Stimulated activated CD4-positive, alpha-beta T cell treated with anti-CD3 and anti-CD28 coated beads, Interleukin-15, amount 100 ng/mL, for 24 hours (primary cell): ENCODE data around the gene SCAF1.
"Not testable (repeated sequence)": the region's sequence is repeated elsewhere in the genome, so short reads cannot be mapped to it uniquely, and the experiment has no call there.

Source experiments
- DNase-seq: peaks from one replicate; pipeline ENCODE4 v3.0.0-alpha.2; 2020

SCAF1 gene

DNA sequence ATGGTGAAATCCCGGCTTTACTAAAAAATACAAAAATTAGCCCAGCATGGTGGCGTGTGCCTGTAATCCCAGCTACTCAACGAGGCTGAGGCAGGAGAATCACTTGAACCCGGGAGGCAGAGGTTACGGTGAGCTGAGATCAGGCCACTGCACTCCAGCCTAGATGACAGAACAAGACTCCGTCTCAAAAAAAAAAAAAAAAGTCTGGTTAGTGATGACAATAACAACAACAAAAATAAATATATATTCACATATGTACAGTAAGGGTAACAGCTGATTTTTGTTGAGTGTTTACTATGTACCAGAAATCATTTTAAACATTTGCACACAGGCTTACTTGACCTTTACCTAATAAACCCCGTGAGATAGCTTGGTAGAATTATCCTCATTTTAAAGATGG, 25.1 kb upstream of the SCAF1 start:
- DNase-seq, result no peak

DNA sequence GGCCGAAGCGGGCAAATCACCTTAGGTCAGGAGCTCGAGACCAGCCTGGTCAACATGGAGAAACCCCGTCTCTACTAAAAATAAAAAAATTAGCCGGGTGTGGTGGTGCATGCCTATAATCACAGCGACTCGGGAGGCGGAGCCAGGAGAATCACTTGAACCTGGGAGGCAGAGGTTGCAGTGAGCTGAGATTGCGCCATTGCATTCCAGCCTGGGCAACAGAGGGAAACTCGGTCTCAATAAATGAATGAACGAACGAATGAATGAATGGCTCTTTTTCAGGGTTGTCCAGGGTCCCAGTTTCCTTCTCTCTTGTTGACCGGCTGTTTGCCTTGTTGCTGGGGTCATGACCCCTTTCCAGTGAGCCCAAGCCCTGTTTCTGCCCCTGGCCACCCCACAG, 24.1 kb upstream of the SCAF1 start:
- not testable (repeated sequence) for DNase-seq

DNA sequence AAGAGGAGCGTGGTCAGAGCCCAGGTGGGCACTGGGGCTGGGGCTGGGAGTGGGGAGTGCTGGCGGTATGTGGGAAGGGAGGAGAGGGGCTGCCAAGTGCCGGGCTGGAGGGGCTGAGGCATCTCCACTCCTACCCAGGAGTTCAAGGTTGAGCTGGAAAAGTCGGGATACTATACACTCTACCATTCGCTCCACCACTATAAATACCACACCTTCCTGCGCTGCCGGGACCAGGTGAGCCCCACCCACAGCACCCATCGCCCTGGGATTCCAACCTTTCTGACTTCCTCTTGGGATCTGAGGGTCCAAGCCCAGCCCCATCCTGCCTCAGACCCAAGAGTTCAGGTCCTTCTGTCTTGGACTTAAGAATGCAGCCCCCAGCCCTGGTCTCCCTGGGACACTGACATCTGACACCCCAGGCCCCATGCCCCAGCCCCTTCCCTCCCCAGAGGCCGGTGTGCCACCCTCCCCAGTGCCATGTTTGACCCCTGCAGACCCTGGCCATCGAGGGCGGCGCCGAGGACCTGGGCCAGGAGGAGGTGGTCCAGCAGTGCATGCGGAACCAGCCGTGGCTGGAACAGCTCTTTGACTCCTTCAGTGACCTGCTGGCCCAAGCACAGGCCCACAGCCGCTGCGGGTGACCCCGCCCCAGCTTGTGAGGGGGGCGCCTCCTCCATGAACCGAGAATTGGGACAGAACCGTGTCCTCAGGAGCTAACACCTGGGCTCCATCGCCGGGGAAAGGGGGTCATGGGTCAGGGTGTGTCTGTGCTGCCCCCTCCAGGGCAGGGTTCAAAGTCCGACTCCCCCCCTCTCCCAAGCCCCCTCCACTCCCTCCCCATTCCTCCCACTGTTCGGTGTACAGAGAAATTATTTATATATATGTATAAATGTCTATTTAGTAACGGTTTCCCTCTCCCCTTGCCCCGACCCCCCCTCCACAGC, 16.8 kb upstream of the SCAF1 start:
- no peak for DNase-seq

DNA sequence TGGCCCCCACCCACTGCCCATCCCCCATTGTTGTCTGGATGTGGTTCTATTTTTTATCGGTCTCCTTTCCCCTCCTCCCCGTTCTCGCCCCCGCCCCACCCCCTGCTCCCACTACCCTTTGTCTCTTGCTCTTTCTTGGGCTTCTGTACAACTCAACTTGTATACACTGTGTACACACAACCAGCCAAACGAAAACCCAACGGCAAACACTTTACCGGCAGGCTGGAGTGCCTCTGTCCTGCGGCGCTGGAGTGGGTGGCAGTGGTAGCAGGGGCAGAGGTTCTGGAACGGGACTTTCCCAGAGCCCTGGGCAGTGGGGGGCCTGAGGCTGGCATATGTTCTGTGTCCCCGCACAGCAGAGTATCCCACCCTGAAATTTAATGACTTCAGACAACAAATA, 15.8 kb upstream of the SCAF1 start:
- no peak for DNase-seq

DNA sequence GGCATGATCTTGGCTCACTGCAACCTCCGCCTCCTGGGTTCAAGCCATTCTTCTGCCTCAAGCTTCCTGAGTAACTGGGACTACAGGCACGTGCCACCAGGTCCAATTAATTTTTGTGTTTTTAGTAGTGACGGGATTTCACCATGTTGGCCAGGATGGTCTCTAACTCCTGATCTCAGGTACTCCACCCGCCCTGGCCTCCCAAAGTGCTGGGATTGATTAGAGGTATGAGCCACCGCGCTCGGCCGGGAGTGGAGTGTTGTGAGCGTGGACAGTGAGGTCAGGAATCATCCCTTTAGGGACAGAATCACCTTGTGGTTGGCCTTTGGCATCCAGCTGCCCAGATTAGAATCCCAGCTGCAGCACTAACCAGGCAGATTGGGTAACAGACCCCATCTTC, 12.3 kb upstream of the SCAF1 start:
- DNase-seq, result no peak

DNA sequence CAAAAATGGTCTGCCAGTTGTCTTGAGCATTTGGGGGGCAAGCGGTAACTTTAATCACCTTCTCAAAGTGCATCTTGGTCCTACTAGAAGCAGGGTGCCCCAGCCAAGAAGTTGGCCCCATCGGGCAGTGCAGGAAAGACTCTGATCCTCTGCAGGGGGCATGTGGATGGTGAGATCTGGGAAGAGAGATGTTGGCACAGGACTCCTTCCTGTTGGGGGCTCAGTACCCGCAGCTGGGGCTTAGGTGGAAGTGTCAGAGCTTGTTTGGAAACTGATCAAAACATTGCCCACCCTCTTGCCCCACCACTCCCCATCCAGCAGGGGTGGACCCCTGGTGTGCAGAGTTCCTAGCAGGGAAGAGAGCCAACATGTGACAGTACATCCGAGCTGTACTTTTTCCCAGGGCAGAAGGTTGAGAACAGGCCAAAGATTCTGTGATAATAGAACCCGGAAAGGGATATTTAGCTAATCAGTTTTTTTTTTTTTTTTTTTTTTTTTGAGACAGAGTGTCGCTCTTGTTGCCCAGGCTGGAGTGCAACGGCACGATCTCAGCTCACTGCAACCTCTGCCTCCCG, 10.9 kb upstream of the SCAF1 start:
- DNase-seq, result no peak

DNA sequence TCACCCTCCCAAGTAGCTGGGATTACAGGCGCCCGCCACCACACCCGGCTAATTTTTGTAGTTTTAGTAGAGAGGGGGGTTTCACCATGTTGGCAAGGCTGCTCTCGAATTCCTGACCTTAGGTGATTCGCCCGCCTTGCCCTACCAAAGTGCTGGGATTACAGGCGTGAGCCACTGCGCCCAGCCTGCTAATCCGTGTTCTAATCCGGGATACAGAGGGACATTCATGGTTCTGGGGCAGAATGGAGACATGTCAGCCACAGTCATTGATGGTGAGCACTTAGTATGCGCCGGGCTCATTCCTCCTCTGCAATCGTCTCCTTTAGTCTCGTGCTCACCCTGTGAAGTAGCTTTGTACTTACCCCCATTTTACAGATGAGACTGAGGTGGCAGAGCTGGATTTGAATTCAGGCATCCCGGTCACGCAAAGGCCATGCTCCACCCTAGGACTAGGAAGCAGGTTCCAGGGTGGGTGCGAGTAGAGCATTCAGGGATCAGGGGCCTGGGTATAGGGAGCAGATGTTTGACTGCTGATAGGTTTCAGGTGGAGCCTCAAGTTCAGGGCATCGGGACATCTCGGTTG, 10.3 kb upstream of the SCAF1 start:
- DNase-seq, result no peak

DNA sequence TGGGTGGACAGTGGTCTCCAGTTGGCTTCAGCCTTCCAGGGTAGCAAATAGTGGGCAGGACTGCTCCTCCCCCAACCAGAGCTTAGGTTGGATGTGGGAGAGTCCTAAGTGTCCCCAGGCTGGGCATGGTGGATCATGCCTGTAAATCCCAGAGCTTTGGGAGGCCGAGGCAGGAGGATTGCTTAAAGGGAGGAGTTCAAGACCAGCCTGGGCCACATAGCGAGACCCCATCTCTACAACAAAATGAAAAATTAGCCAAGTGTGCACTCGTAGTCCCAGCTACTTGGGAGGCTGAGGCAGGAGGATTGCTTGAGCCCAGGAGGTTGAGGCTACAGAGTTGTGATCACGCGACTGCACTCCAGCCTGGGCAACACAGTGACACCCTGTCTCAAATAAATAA, 9.4 kb upstream of the SCAF1 start:
- DNase-seq, result no peak

DNA sequence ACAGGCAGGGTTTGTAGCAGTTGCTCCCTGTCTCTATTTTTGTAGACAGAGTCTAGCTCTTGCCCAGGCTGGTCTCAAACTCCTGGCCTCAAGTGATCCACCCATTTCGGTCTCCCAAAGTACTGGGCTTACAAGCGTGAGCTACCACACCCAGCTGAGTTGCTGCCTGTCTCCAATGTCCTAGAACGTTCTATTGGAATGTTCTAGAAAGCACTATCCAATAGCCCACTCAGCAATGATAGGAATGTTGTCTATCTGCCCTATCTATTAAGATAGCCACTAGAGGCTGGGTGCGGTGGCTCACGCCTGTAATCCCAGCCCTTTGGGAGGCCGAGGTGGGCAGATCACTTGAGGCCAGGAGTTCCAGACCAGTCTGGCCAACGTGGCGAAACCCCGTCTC, 8.7 kb upstream of the SCAF1 start:
- not testable (repeated sequence) for DNase-seq

DNA sequence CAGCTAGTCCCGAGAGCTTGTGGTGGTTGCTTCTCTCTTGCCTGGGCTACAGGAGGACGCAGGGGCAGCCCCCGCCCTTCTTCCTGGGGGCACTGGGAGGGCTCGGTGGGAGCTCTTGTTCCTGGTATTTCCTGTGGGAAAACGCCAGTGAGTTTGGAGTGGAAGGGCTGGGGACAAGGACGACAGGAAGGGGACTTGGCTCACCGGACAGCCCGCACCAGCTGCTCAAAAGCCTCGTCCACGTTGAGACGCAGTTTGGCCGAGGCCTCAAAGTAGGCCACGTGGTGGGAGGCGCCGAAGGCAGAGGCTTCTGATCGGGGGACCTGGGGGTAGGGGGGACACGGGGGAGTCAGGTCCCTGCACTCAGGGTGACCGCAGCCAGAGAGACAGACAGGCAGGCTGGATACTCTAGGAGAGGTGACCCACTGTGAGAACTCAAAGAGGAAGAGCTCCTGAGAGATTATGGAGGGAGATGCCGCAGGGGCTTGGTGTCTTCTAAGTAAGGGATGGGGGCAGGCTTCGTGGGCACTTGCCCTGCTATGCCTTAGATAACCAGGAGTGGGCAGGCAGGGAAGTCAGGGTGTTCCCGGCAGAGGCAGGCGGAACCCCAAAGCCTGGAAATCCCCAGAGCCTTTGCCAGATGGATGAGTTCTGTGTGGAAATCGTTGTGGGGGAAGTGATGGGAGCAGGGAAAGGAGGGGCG, 6.3 kb upstream of the SCAF1 start:
- no peak for DNase-seq

DNA sequence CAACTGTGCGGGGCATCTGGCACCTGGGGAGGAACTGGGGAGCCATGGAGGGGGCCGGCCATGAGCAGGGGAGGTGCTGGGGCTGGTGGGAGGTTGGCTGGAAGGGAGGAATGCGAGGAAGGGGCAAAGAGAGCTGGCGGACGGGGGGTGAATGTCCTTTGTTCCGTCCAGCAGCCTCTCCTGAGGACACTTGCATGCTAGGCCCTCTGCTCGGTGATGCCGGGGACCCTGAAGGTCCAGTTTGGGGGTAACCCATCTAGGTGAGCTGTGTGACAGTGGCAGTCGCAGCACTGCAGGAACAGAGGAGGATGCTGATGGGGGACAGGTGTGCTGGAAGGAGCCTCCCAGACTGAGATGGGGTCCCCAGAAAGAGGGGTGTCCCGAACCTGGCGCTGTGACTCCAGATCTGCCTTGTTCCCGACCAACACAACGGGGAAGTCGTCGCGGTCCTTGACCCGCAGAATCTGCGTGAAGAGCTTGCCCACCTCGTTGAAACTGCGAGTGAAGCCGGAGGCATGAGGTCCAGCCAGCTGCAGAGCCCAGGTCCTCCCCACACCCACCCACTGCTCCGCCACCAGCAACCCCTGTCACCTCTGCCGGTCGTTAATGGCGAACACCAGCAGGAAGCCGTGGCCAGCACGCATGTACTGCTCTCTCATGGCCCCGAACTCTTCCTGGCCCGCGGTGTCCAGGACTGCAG, 5.6 kb upstream of the SCAF1 start:
- DNase-seq, result no peak

DNA sequence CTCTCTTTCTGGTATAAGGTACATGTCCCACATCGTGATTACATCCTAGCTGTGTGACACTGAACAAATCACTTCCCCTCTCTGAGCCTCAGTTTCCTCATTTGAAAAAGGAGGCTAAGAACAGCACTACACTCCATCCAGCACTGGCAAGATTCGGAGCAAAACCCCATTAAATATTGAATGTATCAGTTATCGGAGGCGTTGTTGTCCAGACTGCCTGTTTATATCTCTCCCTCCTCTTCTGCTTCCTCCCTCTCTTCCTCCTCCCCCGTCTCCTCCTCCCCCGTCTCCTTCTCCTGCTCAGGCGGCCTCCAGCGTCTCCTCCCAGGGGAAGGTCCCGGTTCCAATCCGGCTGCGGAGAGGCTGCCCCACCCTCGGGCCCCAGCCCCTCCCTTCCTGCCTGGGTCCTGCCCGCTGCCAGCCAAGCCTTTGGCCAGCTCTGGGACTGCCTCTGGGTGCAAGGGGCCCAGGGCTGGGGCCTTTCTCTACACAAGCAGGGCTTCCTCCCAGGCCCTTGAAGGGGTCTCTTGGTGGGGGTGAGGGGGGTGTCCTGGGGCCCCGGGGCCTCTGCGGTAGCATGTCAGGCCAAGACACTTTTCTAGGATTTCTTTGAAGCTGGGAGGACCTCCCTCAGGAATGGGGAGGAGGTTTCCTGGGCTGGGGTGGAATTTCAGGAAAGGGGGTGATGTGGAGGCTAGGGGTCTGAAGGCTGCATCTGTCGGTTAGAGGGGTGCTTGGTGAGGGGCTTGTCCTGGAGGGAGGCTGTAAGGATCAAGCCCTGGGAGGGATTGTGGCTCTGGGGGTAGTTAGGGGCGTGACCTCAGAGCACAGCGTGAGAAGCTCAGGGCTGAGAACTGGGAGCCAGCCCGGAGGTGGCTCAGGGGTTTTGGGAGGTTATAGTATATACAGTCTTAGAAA, 3.9 kb upstream of the SCAF1 start:
- DNase-seq, result no peak

DNA sequence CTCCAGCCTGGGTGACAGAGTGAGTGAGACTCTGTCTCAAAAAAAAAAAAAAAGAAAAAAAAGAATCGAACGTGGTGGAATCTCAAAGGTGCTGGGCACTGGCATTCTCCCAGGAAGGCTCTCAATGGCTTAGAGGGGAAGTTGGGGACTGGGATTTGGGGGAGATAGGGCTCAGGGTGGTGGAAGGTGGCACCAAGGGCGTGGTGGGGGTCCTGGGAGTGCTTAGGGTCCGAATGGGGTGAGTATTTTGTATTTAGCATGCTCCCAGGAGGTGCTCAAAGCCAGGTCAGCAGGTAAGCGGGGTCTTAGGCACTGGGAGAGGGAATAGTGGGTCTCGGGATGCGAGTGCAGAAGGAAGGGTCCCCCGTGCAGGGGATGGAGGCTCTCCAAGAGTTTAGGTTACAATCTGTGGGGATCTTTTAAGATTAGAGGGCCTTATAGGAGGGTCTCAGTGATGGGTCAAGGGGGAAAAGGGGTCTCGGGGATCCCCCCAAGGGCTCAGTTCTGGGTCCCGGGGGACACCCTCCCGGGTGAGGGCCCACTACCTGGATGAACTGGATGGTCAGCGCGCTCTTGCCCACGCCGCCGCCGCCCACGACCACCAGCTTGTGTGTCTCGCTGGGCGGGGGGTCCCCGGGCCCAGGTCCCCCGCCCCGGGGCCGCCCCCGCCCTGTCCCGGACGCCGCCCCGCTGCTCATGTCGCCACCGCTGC, 2.5 kb upstream of the SCAF1 start:
- no peak for DNase-seq

DNA sequence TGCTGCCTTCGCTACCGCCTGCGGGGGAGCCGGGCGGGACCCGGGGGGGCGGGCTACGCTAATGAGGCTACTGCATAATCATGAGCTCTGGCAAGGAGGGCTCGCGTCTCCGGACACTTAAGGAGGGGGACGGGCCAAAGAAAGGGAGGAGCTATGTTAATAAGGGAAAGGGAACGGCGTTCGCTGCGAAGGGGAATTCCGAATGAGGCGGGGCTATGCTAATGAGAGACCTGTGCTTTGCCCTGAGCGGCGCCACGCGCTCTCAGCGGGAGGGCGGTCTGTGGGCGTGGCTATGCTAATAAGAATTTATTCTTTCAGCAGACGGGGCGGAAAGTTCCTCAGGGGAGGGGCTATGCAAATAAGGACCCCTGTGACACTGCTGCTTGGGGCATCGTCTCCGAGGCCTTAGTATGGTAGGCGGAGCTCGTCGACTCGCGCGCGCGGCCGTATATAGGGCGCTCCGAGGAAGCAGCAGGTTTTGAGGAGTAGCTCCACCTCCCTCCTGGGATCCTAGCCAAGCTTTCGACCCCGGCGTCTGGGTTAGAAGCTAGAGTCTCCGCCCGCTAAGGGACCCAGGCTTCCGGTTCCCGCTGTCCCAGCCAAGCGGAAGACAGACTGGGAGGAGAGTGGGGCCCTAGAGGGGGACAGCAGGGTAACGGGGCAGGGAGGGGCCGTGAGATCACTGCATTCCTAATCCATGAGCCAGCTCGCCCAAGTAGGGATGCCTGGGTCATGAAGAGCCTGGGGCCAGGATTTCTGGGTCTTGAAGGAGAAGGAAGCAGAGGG, 1.7 kb upstream of the SCAF1 start, which contains the start of gene RRAS:
Gene RRAS (minus strand): TSS at position 31 of the 786 bp plus-strand sequence. CDS start 45 bp downstream, outside the sequence.
- DNase-seq, result peak; percentile 100

DNA sequence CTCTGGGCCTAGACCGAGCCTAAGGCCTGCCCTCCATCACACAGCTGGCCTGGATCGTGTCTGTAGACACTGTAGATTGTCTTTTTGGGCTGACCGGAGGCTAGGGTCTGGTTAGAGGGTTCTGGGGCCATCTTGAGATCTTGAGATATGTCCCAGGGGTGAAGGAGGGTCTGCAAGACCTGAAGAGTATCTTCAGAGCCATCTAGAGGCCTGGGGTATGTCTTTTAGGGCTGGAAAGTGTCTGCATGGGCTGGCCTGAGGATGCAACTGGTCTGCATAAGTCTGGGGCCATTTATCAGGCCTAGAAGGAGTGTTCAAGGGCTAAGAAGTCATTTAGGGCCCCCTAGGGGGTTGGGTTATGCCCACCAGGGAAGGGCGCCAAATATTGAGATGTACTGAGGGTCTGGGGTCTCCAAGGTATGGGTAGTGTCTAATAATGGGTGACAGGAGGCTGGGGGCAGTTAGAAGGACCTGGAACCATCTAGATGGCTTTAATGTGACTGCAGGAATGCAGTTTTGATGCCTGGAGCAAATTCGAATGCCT, 555 bp downstream of the SCAF1 start:
- no peak for DNase-seq

DNA sequence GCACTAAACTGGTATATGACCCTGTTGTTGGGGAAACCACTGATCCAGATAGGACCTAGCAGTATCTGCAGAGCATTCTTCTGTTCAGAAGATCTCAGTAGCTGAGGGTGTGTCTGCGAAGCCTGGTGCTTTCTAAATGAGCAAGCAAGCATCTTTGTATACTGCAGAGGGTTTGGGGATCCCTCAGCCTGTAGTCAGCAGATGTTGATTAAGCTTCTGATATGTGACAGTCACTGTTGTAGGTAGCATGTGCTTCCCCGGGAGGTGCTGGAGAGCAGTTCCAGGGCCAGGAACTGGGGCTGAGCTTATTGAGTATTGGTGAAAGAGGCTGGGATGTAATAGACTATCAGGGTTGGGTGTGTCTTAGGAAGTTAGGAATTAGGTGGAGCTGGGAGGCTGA, 1.5 kb downstream of the SCAF1 start:
- peak; percentile 32 for DNase-seq

DNA sequence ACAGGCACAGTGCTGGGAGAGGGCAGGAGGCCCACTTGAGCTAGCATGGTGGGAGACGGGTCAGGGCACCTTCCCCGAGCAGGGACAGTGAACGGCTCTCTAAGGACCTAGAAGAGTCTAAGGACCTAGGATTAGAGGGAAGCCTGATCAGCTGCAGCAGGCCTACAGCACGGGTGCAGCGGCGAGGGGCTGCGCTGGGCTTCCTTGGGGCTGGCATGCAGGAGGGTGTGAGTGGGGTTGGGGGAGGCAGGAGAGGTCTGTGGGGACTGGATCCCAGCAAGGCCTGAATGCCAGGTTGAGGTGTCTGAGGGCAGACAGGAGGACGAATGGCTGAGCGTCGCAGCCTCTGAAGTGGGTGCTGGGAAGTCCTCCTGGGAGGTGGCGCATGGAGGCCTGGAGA, 3.6 kb downstream of the SCAF1 start:
- DNase-seq, result no peak

DNA sequence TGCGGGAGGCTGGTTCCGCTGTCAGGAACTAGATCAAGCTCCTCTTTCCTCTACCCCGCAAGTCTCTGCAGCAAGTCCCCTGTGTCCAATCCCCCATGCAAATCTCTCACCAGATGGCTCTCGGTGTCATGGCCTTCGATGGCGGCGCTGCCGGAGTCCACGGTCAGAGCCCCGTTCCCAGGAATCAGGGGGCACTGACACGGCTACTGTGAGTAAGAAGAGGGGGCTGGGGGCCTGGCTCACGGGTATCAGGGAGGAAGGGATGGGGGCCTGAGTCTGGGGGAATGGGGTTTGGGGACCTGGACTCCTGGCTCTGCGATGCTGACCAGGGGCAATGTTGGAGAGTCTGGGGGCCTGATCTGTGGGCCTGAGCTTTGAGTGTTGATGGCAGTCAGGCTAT, 4.0 kb downstream of the SCAF1 start:
- no peak for DNase-seq

DNA sequence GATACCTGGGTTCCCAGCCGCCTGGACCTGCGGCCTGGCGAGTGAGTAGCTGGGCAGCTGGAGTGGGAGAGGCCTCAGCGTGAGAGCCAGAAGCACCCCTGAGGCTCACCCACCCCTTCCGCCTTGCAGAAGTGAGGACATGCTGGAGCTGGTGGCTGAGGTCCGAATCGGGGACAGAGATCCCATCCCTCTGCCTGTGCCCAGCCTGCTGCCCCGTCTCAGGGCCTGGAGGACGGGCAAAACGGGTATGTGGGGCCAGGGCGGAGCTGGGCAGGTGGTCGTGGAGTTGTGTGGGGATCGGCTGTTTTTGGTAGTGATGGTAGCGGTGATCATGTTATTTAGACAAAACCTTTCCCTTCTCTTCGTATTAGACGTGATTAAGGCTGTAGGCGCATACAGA, 4.6 kb downstream of the SCAF1 start:
- no peak for DNase-seq
